ENCODE measurements around the gene ABO. TPM values are rescaled to one million over a fixed set of nuclear protein-coding genes. Genes with fewer than 3 reads are reported as not detected.
"Not testable (repeated sequence)": the region's sequence is repeated elsewhere in the genome, so short reads cannot be mapped to it uniquely, and the experiment has no call there.

ABO gene
- total RNA-seq, 2 experiments from 2014 or later, result not detected

DNA sequence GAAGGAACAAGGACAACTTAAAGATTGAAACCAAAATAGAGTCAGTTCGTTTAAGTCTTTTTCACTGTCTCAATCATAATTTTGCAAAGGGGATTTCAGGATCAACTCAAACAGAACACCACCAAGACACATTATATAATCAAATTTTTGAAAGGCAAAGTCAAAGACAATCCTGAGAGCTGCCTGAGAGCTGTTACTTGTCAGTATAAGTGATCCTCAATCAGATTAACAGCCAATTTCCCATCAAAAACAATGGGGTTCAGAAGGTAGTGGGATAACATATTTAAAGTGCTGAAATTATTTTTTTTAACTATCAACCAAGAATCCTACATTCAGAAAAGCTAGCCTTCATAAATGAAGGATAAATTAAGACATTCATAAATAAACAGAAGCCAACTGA, 19.3 kb upstream of the ABO start:
- ChIA-PET CTCF (no interaction called here), POLR2A (no interaction called here)

DNA sequence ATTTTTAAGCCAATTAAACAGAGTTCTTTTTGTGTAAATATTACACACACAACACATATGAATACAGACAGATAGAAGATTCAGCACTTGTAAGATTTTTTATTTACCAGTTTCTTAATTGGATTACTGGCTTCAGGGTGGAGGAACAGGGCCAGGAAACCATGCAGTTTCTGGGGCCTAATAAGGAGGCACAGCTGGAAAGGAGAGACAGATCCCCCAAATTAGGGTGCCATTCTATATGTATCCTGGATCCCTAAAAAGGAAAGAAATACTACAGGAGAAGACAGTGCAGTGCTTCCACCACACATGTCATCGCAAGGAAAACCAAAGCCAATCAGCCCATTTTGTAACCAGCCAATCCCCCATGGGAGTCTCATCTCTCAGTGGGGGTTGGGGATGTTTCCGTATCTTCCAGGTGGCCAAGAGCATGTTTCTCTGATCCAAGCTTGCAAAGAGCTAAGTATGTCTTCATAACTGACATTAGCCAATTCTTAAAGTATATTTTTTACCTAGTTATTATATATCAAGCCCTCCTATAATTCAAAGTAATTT, 15.8 kb upstream of the ABO start:
- POLR2A ChIA-PET, result no interaction called here

DNA sequence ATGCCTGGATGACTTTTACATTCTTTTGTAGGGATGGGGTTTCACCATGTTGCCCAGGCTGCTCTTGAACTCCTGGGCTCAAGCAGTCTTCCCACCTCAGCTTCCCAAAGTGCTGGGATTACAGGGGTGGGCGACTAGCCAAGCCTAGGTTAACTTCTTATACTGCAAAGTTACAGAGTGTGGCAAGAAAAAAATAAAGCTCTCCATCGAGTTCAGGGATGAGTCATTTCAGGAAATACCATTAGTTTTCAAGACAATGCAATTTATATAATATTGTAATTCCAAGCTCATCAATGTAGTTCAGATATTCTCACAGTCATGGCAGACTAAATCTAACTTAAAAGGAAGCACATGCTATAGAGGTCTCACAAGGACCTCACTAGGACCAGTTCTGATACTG, 11.5 kb upstream of the ABO start:
- ChIA-PET POLR2A (no interaction called here), CTCF (no interaction called here)

More for the DNA sequence above, 15.8 kb upstream of the ABO start:
- CTCF ChIA-PET, result interaction anchor here (1.0 kb wide), 1 partner anchor 22 kb away, joined by 6 read pairs; no protein-coding TSS in a partner anchor

DNA sequence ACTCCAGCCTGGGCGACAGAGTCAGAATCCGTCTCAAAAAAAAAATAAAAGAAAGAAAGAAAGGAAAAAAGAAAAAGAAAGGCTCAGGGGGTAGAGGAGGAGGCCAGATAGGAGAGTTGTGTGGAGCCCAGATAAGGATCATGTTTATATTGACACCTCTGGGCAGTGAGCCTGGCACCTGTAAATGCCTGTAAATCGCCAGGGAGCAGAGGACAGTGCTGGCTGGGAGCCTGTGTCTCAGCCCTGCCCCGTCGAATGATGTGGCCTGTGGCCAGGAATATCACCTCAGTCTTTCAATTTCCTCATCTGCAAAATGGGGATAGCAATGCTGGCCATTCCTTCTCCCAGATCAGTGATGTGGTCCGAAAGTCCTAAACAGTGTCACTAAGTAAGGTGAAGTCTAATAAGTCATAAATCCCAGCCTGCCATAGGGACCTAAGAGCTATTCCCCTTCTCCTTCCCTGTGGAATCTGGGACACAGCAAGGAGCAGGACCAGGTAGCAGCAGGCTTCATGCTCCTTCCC, 10.3 kb upstream of the ABO start:
- CTCF ChIA-PET, result no interaction called here
- POLR2A ChIA-PET, result interaction anchor here (0.7 kb wide), 1 partner anchor 45 kb away, joined by 4 read pairs; no protein-coding TSS in a partner anchor

DNA sequence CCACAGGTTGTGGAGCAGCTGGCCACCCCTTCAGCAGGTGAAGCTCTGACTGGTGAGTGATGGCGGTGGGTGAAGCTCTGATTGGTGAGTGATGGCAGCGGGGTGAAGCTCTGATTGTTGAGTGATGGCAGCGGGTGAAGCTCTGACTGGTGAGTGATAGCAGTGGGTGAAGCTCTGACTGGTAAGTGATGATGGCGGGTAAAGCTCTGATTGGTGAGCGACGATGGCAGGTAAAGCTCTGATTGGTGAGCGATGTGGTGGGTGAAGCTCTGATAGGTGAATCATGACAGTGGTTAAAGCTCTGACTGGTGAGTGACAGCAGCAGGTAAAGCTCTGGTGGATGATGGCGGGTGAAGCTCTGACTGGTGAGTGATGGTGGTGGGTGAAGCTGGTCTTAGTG, 9.4 kb upstream of the ABO start:
- POLR2A ChIA-PET, result no interaction called here
- CTCF ChIA-PET, result no interaction called here

DNA sequence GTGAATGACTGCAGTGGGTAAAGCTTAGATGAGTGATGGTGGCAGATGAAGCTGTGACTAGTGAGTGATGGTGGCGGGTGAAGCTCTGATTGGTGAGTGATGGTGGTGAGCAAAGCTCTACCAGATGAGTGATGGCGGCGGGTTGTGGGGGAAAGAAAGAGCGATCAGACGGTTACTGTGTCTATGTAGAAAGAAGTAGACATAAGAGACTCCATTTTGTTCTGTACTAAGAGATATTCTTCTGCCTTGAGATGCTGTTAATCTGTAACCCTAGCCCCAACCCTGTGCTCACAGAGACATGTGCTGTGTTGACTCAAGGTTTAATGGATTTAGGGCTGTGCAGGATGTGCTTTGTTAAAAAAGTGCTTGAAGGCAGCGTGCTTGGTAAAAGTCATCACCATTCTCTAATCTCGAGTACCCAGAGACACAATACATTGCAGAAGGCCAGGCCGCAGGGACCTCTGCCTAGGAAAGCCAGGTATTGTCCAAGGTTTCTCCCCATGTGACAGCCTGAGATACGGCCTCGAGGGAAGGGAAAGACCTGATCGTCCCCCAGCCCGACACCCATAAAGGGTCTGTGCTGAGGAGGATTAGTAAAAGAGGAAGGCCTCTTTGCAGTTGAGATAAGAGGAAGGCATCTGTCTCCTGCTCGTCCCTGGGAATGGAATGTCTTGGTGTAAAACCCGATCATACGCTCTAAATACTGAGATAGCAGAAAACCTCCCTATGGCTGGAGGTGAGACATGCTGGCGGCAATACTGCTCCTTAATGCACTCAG, 8.4 kb upstream of the ABO start:
- POLR2A ChIA-PET, CTCF ChIA-PET: not testable (repeated sequence)

DNA sequence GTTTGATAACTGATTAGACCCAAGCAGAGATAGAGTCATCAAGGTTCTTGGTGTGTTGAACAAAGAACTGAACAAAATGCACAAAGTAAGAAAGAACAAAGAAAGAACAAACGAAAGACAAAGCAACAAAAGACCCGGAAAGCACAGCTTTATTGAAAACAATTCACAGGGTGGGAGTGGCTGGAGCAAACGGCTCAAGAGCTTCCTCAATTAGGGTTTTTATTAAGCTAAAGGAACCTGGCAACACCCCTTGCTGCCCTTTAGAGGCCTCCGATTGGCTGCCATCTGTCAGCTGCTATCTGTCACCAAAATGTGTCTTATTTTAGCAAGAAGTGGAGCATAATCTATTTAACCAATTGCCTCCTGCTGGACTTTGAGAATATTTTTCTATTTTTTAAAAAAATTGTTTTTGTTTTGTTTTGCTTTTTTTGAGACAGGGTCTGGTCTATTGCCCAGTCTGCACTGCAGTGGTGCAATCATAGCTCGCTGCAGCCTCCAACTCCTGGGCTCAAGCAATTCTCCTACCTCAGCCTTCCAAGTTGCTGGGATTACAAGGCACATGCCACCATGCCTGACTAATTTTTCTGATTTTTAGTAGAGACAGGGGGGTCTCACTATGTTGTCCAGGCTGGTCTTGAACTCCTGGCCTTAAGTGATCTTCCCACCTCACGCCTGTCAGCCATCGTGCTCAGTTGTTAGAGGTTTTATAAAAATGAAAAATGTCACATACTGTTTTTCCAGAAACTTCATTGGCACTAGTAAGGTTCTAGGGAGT, 7.7 kb upstream of the ABO start:
- POLR2A ChIA-PET, result no interaction called here
- CTCF ChIA-PET, result no interaction called here

DNA sequence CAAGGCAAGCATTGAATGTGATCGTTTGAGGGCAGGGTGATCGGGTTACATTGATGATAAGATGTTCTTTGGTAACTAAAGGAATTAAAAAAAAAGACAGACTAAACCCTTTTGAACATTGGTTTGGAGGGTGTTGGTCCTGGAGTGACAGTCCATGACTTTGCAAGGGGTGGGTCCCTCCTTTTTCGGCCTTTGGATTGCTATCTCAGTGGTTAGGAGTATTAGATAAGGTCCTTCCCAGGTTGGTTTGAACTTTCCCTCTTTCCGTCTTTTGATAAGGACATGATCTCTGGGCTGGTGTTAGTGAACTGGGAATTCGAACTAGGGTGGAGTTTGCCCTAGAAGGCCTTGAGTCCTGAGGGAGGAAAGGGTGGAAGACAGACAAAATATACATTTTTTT, 5.4 kb upstream of the ABO start:
- ChIA-PET CTCF (no interaction called here), POLR2A (no interaction called here)

DNA sequence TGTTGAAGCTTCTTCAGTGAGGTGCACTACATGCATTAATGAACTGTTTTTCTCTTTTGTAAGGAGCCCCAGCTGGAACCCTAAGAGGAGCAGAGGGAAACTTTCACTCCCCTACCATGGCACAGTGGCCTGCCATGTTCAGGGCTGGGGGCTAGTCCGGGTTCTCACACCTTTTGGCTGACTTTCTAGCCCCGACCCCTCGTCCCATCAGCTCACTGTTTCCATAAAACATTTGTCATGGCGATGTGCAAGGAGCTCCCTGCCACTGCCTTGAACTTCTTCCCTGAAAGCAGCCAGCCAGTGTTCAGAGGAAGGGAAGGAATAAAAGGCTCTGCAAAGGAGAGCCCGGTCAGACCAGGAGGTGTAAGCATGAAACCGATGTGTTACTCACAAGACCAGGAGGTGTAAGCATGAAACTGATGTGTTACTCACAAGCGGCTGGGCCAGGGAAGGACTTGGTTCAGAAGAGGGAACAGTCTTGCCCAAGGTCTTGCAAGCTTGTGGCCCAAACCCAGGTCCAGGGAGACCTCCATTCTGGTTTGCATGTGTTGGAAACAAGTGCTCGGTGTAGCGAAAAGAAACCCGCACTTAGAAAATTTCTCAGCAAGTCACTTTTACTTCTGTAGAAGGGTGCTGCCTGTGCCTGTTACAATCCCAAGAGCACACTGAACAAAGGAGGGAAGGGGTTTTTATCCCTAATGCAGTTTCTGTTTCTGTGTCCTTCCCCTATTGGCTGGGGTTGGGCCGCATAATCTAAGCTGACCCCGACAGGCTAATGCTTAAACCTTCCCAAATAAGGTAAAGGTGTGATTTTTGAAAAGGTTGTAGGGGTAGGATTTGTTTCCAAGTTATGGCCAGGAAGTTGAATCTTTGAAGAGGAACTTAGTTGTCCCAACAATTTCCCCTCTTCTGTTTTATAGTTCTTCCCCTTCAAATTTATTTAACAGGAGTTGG, 3.4 kb upstream of the ABO start:
- CTCF ChIA-PET, result no interaction called here

DNA sequence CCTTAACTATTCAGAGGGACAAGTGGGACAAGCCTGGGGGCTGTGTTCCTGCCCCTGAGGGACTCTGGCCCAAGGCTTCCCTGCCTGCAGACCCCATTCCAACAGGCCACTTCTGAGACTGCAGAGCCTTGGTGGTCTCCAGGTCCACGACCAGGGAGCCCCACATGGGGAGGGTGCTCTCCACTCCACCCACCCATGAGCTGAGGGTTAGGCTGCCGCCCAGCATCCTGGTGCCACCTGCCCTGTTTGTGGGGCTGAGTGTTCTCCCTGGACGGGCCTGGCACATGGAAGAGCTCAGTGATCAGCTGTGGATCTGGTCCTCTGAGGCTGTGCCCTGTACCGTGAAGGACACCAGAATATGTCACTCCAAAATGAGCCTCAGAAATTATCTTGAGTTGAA, 2.5 kb upstream of the ABO start:
- ChIA-PET POLR2A (no interaction called here), CTCF (no interaction called here)

More for the DNA sequence above, 3.4 kb upstream of the ABO start:
- POLR2A ChIA-PET, result no interaction called here

DNA sequence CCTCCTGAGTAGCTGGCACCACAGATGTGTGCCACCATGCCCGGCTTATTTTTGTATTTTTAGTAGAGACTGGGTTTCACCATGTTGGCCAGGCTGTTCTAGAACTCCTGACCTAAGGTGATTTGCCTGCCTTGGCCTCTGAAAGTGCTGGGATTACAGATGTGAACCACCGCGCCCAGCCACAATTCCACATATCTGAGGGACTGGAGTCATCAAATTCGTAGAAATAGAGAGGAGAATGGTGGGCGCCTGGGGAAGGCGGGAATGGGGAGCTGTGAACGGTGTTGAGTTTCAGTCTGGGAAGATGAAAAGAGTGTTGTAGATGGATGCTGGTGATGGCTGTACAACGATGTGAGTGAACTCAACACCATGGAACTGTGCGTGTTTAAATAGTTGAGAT, 1.9 kb upstream of the ABO start:
- CTCF ChIA-PET, result no interaction called here
- POLR2A ChIA-PET, result no interaction called here

DNA sequence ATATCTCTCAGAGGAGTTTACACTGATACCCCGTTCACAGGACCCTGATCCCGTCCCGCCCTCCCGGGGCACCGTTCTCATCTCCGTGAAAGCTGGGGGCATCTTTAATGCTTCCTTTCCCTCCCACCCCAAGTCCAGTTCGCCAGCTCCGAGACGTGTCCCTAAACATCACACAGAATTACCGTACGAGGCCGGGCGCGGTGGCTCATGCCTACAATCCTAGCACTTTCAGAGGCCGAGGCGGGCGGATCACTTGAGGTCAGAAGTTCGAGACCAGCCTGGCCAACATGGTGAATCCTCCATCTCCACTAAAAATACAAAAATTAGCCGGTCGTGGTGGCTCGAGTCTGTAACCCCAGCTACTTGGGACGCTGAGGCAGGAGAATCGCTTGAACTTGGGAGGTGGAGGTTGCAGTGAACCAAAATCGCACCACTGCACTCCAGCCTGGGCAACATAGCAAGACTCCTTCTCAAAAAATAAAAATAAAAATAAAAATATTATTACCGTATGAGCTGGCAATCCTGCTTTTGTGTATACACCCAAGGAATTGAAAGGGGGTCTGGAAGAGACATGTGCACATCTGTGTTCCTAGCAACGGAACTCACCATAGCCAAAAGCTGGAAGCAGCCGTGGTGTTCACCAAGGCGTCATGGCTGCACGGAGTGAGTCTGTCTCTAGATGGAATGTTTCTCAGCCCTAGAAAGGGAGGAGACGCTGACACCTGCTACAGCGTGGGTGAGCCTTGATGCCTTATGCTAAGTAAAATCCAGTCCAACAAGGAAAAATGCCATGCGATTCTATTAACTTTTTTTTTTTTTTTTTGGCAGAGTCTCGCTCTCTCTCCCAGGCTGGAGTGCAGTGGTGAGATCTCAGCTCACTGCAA, 1.2 kb upstream of the ABO start:
- ChIA-PET POLR2A (no interaction called here), CTCF (no interaction called here)

DNA sequence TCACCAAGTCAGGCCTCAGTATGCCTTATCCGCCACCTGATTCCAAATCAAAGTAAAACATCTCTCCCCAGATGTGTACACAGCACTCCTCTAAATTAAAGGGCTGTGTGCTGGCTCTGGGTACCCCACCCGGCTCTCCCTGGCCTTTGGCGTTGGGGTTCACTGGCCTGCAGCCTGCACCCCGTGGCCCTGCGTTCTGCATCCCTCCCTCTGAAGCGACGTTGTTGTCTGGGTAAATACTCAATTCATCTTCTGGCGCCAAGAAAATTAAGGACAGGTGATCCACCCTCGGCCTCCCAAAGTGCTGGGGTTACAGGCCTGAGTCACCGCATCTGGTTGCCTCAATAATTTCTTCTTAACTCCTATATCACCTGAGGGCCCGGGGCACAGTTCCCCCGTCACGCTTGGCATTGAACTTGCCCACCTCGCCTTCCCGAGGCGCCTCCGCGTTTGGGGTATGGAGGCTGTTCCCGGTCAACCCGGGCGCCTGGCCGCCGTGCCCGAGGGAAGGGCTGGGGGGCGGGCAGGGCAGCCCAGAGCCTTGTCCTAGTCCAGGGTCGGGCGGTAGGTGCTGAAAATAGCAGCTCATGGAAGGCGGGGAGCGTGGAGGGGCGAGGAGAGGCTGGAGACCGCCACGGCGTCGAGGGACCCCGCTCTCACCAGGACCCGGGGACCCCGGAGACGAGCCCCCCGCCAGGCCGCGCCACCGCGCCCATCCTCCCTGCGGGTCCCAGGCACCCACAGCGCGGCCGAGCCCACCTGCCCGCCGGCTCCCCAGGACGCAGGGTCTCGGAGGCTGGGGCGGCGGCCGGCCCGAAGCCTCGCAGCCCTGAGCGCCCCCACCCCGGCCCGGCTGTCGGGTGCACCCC, 531 bp downstream of the ABO start:
- ChIA-PET CTCF (no interaction called here), POLR2A (no interaction called here)

DNA sequence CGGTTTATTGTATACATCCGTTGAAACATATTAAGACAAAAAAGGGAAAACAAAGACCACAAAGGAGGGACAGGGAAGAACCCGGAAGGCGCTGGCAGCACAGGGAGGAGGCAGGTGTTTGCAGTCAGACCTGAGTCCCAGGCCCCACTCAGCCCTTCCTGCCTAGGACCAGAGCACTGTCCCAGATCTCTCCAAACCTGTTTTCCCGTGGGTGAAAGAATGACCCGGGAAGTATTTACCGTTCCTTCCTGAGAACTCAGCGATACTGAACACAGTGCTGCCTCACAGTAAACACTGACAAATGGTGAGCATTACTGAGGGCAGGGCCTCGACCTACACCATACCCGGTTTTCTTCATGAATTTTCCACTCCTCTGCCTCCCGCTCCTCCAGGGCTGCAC, 1.2 kb downstream of the ABO start:
- CTCF ChIA-PET, result no interaction called here
- POLR2A ChIA-PET, result interaction anchor here (1.3 kb wide), 1 partner anchor 103 kb away, joined by 3 read pairs; no protein-coding TSS in a partner anchor

DNA sequence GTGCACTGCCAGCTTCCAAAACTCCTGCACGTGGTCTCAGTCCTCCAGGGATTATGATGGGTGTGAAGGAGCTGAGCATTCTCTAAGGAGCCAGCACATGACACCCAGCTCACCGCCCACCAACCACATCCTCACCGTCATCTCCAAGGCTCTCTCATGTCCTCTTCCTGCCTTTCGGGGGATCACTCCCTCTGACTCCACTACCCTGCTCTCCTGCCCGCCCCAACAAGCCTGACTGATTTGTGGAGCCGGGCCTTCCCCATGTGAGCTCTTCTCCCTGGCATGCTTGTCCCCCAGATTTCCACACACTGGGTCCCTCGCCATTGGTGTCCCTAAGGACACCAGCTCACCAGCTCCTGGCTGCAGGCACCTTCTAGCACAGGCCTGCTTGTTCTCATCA, 1.9 kb downstream of the ABO start:
- ChIA-PET CTCF (no interaction called here), POLR2A (interaction anchor here (1.3 kb wide), 1 partner anchor 103 kb away, joined by 3 read pairs; no protein-coding TSS in a partner anchor)

DNA sequence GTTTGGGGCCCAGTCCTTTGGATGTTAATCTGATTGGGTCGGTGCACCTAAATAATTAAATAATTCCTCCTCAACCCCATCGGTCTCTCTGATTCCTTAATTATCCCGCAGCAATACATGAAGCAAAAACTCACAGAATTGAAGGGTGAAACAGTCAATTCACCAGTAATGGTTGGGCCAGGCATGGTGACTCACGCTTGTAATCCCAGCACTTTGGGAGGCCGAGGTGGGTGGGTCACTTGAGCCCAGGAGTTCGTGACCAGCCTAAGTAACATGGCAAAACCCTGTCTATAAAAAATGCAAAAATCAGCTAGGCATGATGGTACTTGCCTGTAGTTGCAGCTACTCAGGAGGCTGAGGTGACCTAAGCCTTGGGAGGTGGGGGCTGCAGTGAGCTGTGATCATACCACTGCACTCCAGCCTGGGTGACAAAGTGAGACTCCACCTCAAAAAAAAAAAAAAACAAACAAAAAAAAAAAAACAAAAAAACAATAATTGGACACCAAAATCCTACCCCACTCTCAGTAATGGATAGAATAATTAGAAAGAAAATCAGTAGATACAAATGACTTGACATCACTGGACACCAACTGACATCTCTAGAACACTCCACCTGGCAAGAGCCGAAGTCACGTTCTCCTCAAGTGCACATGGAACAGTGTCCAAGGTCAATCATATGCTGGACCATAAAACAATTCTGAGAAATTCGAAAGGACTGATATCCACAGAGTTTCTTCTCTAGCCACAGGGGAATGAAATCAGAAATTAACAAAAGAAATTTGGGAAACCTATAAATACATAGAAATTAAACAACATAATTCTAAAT, 5.3 kb downstream of the ABO start:
- ChIA-PET POLR2A (no interaction called here), CTCF (interaction anchor here (1.2 kb wide), 1 partner anchor 21 kb away, joined by 6 read pairs; no protein-coding TSS in a partner anchor)

DNA sequence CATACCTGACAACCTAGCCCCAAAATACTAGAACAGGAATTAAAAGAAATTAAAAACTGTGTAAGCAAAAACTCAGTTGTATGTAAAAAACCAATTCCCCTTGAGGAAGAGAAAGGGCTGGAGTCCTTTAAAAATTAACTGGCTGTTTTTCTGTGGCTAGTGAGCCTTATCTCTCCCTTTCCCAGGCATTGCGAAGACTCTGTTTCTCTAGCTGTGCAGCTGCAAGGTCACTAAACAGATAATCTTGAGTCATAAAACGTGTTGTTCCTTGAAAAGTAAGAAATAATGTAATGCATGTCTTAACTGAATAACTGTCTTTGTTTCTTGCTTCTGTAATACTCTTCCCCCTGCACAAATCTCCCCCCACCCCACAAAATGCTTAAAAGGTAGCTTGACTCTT, 5.9 kb downstream of the ABO start:
- CTCF ChIA-PET, result interaction anchor here (0.6 to 1.2 kb wide), 2 partner anchors 21 to 877 kb away, joined by 3 to 6 read pairs; no protein-coding TSS in a partner anchor
- POLR2A ChIA-PET, result not testable (repeated sequence)

All from activated CD8-positive, alpha-beta memory T cell treated with anti-CD3 and anti-CD28 coated beads for 36 hours (primary cell).